Measurements from ENCODE around the gene BANK1. TPM values are rescaled to one million over a fixed set of nuclear protein-coding genes. Genes with fewer than 3 reads are reported as not detected.

Gene BANK1
- polyA plus RNA-seq, 1 donor from 2014 or later: not detected

DNA sequence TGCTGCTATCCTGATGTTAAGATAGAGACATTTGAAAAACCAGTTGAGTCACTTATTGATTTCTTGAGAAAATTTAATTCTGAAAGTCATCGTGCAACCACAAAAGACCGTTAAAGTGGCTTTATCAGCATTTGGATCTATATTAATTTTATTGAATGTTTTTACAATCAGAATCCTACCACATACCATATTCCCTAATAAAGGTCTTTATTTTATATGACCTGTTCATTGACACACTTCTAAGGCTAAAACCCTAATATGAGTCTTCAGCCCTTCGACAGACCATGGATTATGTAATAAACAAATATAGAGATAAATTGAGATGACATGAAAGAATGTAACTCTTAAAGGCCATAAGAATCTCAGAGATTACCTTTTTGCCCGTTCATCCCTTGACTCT, 68.1 kb downstream of the BANK1 start:
- H2AFZ ChIP-seq (ENCODE audit: low read depth, low read length): no peak overlapping the region
- H3K27ac ChIP-seq (ENCODE audit: low read length): no peak overlapping the region
- H3K4me3 ChIP-seq (ENCODE audit: low read length): no peak overlapping the region
- no peaks in the 10 kb centered on the region for H3K9me2 ChIP-seq (ENCODE audit: insufficient read depth, low read length)
- H4K20me1 ChIP-seq (ENCODE audit: insufficient read depth): no peaks in the 10 kb centered on the region
- H3K4me2 ChIP-seq (ENCODE audit: low read length): no peak overlapping the region
- H3K27me3 ChIP-seq (ENCODE audit: insufficient read depth, low read depth, low read length): no peaks in the 10 kb centered on the region
- no peaks in the 10 kb centered on the region for H3K79me2 ChIP-seq (replicated peaks; ENCODE audit: insufficient read depth, low read length)
- no peak for TF ChIP-seq SMC3 (conservative IDR thresholded peaks at IDR 0.05; ENCODE audit: poor library complexity)
- no peak for TF ChIP-seq EZH2 (IDR thresholded peaks at IDR 0.05; ENCODE audit: borderline replicate concordance, insufficient read depth, low read length, poor library complexity, severe bottlenecking)
- TF ChIP-seq TAF1 (IDR thresholded peaks at IDR 0.05; ENCODE audit: low read depth): no peak
- TF ChIP-seq EP300 (conservative IDR thresholded peaks at IDR 0.05; ENCODE audit: poor library complexity, severe bottlenecking): no peak
- no peak for TF ChIP-seq MXI1 (conservative IDR thresholded peaks at IDR 0.05; ENCODE audit: poor library complexity, severe bottlenecking)
- no peak for TF ChIP-seq REST (IDR thresholded peaks at IDR 0.05; ENCODE audit: borderline replicate concordance)
- TF ChIP-seq, protein P1, sequence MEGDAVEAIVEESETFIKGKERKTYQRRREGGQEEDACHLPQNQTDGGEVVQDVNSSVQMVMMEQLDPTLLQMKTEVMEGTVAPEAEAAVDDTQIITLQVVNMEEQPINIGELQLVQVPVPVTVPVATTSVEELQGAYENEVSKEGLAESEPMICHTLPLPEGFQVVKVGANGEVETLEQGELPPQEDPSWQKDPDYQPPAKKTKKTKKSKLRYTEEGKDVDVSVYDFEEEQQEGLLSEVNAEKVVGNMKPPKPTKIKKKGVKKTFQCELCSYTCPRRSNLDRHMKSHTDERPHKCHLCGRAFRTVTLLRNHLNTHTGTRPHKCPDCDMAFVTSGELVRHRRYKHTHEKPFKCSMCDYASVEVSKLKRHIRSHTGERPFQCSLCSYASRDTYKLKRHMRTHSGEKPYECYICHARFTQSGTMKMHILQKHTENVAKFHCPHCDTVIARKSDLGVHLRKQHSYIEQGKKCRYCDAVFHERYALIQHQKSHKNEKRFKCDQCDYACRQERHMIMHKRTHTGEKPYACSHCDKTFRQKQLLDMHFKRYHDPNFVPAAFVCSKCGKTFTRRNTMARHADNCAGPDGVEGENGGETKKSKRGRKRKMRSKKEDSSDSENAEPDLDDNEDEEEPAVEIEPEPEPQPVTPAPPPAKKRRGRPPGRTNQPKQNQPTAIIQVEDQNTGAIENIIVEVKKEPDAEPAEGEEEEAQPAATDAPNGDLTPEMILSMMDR (IDR thresholded peaks at IDR 0.05; ENCODE audit: poor library complexity, severe bottlenecking): no peak
- TF ChIP-seq POLR2AphosphoS5 (IDR thresholded peaks at IDR 0.05): no peak
- no peak for TF ChIP-seq RAD21 (conservative IDR thresholded peaks at IDR 0.05)
- H3F3A ChIP-seq (ENCODE audit: insufficient read depth, low read length, poor library complexity, severe bottlenecking): no peaks in the 10 kb centered on the region
- H3K36me3 ChIP-seq (ENCODE audit: insufficient read depth, low read length): no peaks in the 10 kb centered on the region
- no peak overlapping the region for H3K9ac ChIP-seq (ENCODE audit: low read length)
- no peaks in the 10 kb centered on the region for H3K9me3 ChIP-seq (ENCODE audit: low read length)

GRCh38 chr4:101862595-101862994, 72.1 kb downstream of the BANK1 start:
- H3K27ac ChIP-seq (ENCODE audit: low read length): no peak overlapping the region
- no peaks in the 10 kb centered on the region for H3K79me2 ChIP-seq (replicated peaks; ENCODE audit: insufficient read depth, low read length)
- H2AFZ ChIP-seq (ENCODE audit: low read depth, low read length): no peak overlapping the region
- no peaks in the 10 kb centered on the region for H3K27me3 ChIP-seq (ENCODE audit: insufficient read depth, low read depth, low read length)
- H4K20me1 ChIP-seq (ENCODE audit: insufficient read depth): no peaks in the 10 kb centered on the region
- no peak overlapping the region for H3K4me3 ChIP-seq (ENCODE audit: low read length)
- no peak for TF ChIP-seq EZH2 (IDR thresholded peaks at IDR 0.05; ENCODE audit: borderline replicate concordance, insufficient read depth, low read length, poor library complexity, severe bottlenecking)
- H3K9me2 ChIP-seq (ENCODE audit: insufficient read depth, low read length): no peaks in the 10 kb centered on the region
- H3K9ac ChIP-seq (ENCODE audit: low read length): no peak overlapping the region
- H3K9me3 ChIP-seq (ENCODE audit: low read length): no peaks in the 10 kb centered on the region
- no peak overlapping the region for H3K4me2 ChIP-seq (ENCODE audit: low read length)
- no peaks in the 10 kb centered on the region for H3F3A ChIP-seq (ENCODE audit: insufficient read depth, low read length, poor library complexity, severe bottlenecking)
- no peaks in the 10 kb centered on the region for H3K36me3 ChIP-seq (ENCODE audit: insufficient read depth, low read length)

GRCh38 chr4:101864660-101865059, 74.1 kb downstream of the BANK1 start:
- Histone ChIP-seq H3K79me2 (replicated peaks; ENCODE audit: insufficient read depth, low read length) (no peaks in the 10 kb centered on the region), H3K36me3 (ENCODE audit: insufficient read depth, low read length) (no peaks in the 10 kb centered on the region), H3K4me2 (ENCODE audit: low read length) (no peak overlapping the region), H2AFZ (ENCODE audit: low read depth, low read length) (no peak overlapping the region), H3F3A (ENCODE audit: insufficient read depth, low read length, poor library complexity, severe bottlenecking) (no peaks in the 10 kb centered on the region), H3K27me3 (ENCODE audit: insufficient read depth, low read depth, low read length) (no peaks in the 10 kb centered on the region), H3K9ac (ENCODE audit: low read length) (no peak overlapping the region), H3K4me3 (ENCODE audit: low read length) (no peak overlapping the region), H3K9me3 (ENCODE audit: low read length) (no peaks in the 10 kb centered on the region), H3K9me2 (ENCODE audit: insufficient read depth, low read length) (no peaks in the 10 kb centered on the region), H3K27ac (ENCODE audit: low read length) (no peak overlapping the region), H4K20me1 (ENCODE audit: insufficient read depth) (no peaks in the 10 kb centered on the region)
- TF ChIP-seq EP300 (conservative IDR thresholded peaks at IDR 0.05; ENCODE audit: poor library complexity, severe bottlenecking): no peak
- TF ChIP-seq RAD21 (conservative IDR thresholded peaks at IDR 0.05): no peak
